PC-3 (cell line): ENCODE data around the gene MICU1. TPM values are rescaled to one million over a fixed set of nuclear protein-coding genes. Genes with fewer than 3 reads are reported as not detected.
A peak's percentile ranks its signal among the peaks of the same experiment; 100 is the strongest.

Experiments used
- ATAC-seq: fragments of 200-7000 bp; cut with Tn5 transposase; 2 replicates; pipeline ENCODE4 v1.9.1; 2020; ENCODE audit warnings: mild to moderate bottlenecking, moderate library complexity
- BruUV-seq: library from RNA; stranded (reverse); fragments of 400-500 nt; replicated peaks from 2 replicates; lab custom pipeline; 2021; lab: Mats Ljungman, UMichigan
- CTCF ChIA-PET: fragments of 300-600 bp; sonication (Branson Sonifier 250); formaldehyde crosslinking; loops from one replicate; lab custom pipeline; 2022; ENCODE audit warnings: antibody characterized with exemption; lab: Charles Lee
- POLR2A ChIA-PET: fragments of 300-600 bp; sonication (Branson Sonifier 250); formaldehyde crosslinking; loops from one replicate; lab custom pipeline; 2022; ENCODE audit warnings: antibody characterized with exemption; ENCODE audit not compliant: unreplicated experiment; lab: Charles Lee
- DNase-seq: peaks from one replicate; pipeline ENCODE4 v3.0.0-alpha.2; 2015
- H2AFZ ChIP-seq: fragments of 300-600 bp; sonication (generic); 2 replicates; pipeline ENCODE4 v1.6.0; 2016; ENCODE audit warnings: antibody characterized with exemption, low read length
- H3F3A ChIP-seq: fragments of 300-600 bp; sonication (generic); one replicate; pipeline ENCODE4 v1.6.0; 2017; ENCODE audit warnings: antibody characterized with exemption, low read length, control low read depth, mild to moderate bottlenecking; ENCODE audit not compliant: unreplicated experiment
- H3K27ac ChIP-seq: fragments of 300-600 bp; sonication (generic); 2 replicates; pipeline ENCODE4 v1.5.1; 2016; ENCODE audit warnings: mild to moderate bottlenecking, low read length
- H3K27me3 ChIP-seq: fragments of 300-600 bp; sonication (generic); 2 replicates; pipeline ENCODE4 v1.6.1; 2016; ENCODE audit warnings: low read length, mixed read lengths
- H3K36me3 ChIP-seq: fragments of 300-600 bp; sonication (generic); 2 replicates; pipeline ENCODE4 v1.6.1; 2016; ENCODE audit warnings: low read depth, mixed run types, low read length, mixed read lengths
- H3K4me1 ChIP-seq: fragments of 300-600 bp; sonication (generic); 2 replicates; pipeline ENCODE4 v1.5.1; 2016; ENCODE audit warnings: low read length; ENCODE audit not compliant: insufficient read depth
- H3K4me2 ChIP-seq: fragments of 300-600 bp; sonication (generic); 2 replicates; pipeline ENCODE4 v1.6.0; 2016; ENCODE audit warnings: low read length
- H3K4me3 ChIP-seq: fragments of 300-600 bp; sonication (generic); 2 replicates; pipeline ENCODE4 v1.5.1; 2016; ENCODE audit warnings: mild to moderate bottlenecking, low read length, mixed read lengths
- H3K79me2 ChIP-seq: fragments of 300-600 bp; sonication (generic); 2 replicates; pipeline ENCODE4 v1.6.1; 2017; ENCODE audit warnings: low read length, mixed read lengths
- H3K9ac ChIP-seq: fragments of 300-600 bp; sonication (generic); 2 replicates; pipeline ENCODE4 v1.6.0; 2016; ENCODE audit warnings: mild to moderate bottlenecking, low read length
- H3K9me2 ChIP-seq: fragments of 300-600 bp; sonication (generic); replicated peaks from 2 replicates; pipeline ENCODE4 v1.6.1; 2016; ENCODE audit warnings: mixed run types, low read length, mixed read lengths
- H3K9me3 ChIP-seq: fragments of 300-600 bp; sonication (generic); 2 replicates; pipeline ENCODE4 v1.6.1; 2016; ENCODE audit warnings: low read length, mixed read lengths
- H4K20me1 ChIP-seq: fragments of 300-600 bp; sonication (generic); 2 replicates; pipeline ENCODE4 v1.6.1; 2016; ENCODE audit warnings: low read length, mixed read lengths
- EZH2 ChIP-seq: fragments of 300-600 bp; sonication (generic); IDR thresholded peaks from one replicate; pipeline ENCODE4 v1.6.1; 2017; ENCODE audit warnings: antibody characterized with exemption, mild to moderate bottlenecking, low read length; ENCODE audit not compliant: unreplicated experiment
- EZH2phosphoT487 ChIP-seq: fragments of 300-600 bp; sonication (generic); IDR thresholded peaks from 2 replicates; pipeline ENCODE4 v1.6.1; 2018; ENCODE audit warnings: mild to moderate bottlenecking, antibody characterized with exemption, low read length, borderline replicate concordance
- intact Hi-C: fragments of 100-400 bp; cut with micrococcal nuclease; formaldehyde crosslinking; loops from 2 replicates; pipeline ENCODE4 v1.9.0; 2023
- total RNA-seq: library from RNA; depleted of rRNA; stranded (reverse); fragments of >200 nt; gene quantifications from 2 replicates; pipeline ENCODE4 v1.2.3, GENCODE V29; 2014
- TF ChIP-seq, protein P1 (sequence below): fragments of 300-600 bp; sonication (generic); conservative IDR thresholded peaks from 2 replicates; pipeline ENCODE4 v1.5.1; 2017; ENCODE audit warnings: antibody characterized with exemption, low read depth, mild to moderate bottlenecking, low read length

MICU1 gene
- total RNA-seq, 1 experiment from 2014 or later: 19.8 TPM

DNA sequence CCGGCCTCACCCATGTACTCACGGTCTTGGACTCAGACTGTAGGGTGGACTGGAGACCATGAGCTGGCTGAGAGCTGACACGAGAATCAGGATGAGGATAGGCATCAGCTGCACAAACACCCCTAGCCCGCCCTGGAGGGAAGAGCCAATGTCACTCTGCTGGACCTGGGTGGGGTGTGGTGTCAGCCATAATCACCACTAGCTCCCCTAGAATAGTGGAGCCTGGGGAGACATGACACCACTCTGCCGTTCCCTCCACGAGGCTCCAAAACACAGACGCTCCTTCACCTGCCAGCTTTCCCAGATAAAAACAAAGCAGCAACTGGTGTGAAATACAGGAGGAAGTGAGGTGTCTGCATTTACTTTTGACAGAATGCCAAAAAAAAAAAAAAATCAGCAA is 287.7 kb downstream of the MICU1 start:
- TF ChIP-seq, protein P1, sequence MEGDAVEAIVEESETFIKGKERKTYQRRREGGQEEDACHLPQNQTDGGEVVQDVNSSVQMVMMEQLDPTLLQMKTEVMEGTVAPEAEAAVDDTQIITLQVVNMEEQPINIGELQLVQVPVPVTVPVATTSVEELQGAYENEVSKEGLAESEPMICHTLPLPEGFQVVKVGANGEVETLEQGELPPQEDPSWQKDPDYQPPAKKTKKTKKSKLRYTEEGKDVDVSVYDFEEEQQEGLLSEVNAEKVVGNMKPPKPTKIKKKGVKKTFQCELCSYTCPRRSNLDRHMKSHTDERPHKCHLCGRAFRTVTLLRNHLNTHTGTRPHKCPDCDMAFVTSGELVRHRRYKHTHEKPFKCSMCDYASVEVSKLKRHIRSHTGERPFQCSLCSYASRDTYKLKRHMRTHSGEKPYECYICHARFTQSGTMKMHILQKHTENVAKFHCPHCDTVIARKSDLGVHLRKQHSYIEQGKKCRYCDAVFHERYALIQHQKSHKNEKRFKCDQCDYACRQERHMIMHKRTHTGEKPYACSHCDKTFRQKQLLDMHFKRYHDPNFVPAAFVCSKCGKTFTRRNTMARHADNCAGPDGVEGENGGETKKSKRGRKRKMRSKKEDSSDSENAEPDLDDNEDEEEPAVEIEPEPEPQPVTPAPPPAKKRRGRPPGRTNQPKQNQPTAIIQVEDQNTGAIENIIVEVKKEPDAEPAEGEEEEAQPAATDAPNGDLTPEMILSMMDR: no peak
- no peak for TF ChIP-seq EZH2phosphoT487
- TF ChIP-seq EZH2: no peak
- H2AFZ ChIP-seq: no peak overlapping the region
- H3K27ac ChIP-seq: no peak overlapping the region
- BruUV-seq: no TSS peak
- ChIA-PET CTCF (no interaction called here), POLR2A (interaction anchor here (0.7 kb wide), 1 partner anchor 379 kb away, joined by 12 read pairs; no protein-coding TSS in a partner anchor)
- H3K4me2 ChIP-seq: no peak overlapping the region
- no peaks in the 10 kb centered on the region for H3F3A ChIP-seq
- no peaks in the 10 kb centered on the region for H3K4me1 ChIP-seq
- H3K9me2 ChIP-seq: no peaks in the 10 kb centered on the region
- H3K27me3 ChIP-seq: no peaks in the 10 kb centered on the region
- no peaks in the 10 kb centered on the region for H4K20me1 ChIP-seq
- no peak for ATAC-seq
- no peak overlapping the region for H3K4me3 ChIP-seq
- no peaks in the 10 kb centered on the region for H3K79me2 ChIP-seq
- peaks cover 13% of the 10 kb centered on the region; the same call in 1 of the 2 replicates for H3K36me3 ChIP-seq
- H3K9ac ChIP-seq: no peak overlapping the region
- DNase-seq: no peak
- no peaks in the 10 kb centered on the region for H3K9me3 ChIP-seq
- intact Hi-C loops: no loop called here

DNA sequence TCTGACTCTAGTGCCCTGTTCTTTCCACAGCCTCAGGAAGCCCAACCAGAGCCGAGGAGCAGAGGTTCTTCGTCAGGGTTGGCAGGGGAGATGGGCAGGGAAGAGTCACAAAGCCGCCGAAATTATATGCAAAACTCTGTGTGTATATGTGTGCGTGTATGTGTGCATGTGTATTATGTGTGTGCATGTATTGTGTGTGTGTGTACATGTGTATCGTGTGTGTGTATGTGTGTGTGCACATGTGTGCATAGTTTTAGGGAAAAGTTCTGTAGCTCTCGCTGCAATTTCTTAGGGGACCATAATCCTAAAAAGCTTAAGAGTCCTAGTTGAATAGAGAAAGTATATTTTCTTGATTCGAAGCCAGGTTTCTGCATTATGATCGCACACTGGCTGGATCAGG is 288.2 kb downstream of the MICU1 start:
- intact Hi-C loops: no loop called here
- TF ChIP-seq, protein P1: no peak
- no peak for TF ChIP-seq EZH2phosphoT487
- no peak for TF ChIP-seq EZH2
- BruUV-seq: no TSS peak
- H3K36me3 ChIP-seq: peaks cover 13% of the 10 kb centered on the region; the same call in 1 of the 2 replicates
- no peaks in the 10 kb centered on the region for H3K9me3 ChIP-seq
- no peaks in the 10 kb centered on the region for H3K27me3 ChIP-seq
- ATAC-seq (no peak), DNase-seq (no peak)
- H3K9me2 ChIP-seq: no peaks in the 10 kb centered on the region
- H3K9ac ChIP-seq: no peak overlapping the region
- no peak overlapping the region for H2AFZ ChIP-seq
- no peak overlapping the region for H3K27ac ChIP-seq
- CTCF ChIA-PET: no interaction called here
- POLR2A ChIA-PET: interaction anchor here (0.7 kb wide), 1 partner anchor 379 kb away, joined by 12 read pairs; no protein-coding TSS in a partner anchor
- H3K4me3 ChIP-seq: no peak overlapping the region
- H3K4me1 ChIP-seq: no peaks in the 10 kb centered on the region
- no peaks in the 10 kb centered on the region for H3K79me2 ChIP-seq
- H3K4me2 ChIP-seq: no peak overlapping the region
- no peaks in the 10 kb centered on the region for H4K20me1 ChIP-seq
- H3F3A ChIP-seq: no peaks in the 10 kb centered on the region

DNA sequence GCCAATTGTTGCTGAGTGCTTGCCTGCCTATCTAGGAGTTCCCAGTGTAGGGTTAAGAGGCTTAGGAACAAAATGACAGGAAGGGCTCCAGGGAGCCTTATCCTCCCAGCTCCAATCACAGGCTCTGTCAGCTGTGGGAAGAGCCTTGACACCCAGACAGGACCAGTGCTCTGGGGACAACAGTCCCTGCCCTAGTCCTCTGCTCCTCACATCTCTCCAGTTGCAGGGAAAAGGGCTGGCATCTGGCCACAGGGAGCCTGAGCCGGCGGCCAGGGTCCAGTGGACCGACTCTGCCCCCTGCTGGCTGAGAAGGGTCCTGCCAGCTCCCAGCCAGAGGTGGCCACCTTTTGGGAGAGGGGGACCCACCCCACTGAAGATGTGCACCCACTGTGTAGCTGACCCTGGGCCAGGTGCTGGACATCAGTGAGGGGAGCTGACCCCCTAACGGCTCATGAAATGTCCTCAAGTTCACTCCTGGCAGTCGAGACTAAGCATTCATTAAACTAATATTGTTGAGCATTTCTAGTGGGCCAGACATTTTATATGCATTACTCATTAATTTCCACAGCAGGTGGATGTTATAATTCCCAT is 288.7 kb downstream of the MICU1 start:
- intact Hi-C loops: no loop called here
- POLR2A ChIA-PET: no interaction called here
- Histone ChIP-seq H3K4me1 (peaks cover 4% of the 10 kb centered on the region; the same call in 1 of the 2 replicates), H3K27ac (no peak overlapping the region), H3K9me2 (no peaks in the 10 kb centered on the region), H3K4me2 (no peak overlapping the region), H4K20me1 (no peaks in the 10 kb centered on the region), H3K9ac (no peak overlapping the region), H2AFZ (no peak overlapping the region), H3K27me3 (no peaks in the 10 kb centered on the region), H3K9me3 (no peaks in the 10 kb centered on the region), H3K36me3 (peaks cover 13% of the 10 kb centered on the region; the same call in 1 of the 2 replicates), H3K4me3 (no peak overlapping the region), H3F3A (no peaks in the 10 kb centered on the region), H3K79me2 (no peaks in the 10 kb centered on the region)
- DNase-seq (peak; percentile 60), ATAC-seq (peak; percentile 60)
- BruUV-seq: no TSS peak
- TF ChIP-seq EZH2phosphoT487: no peak
- TF ChIP-seq, protein P1: peak; percentile 84
- CTCF ChIA-PET: interaction anchor here (0.6 kb wide), 1 partner anchor 536 kb away, joined by 3 read pairs; no protein-coding TSS in a partner anchor
